Adrenal gland (tissue), 5 donors: Measurements from ENCODE around the gene CHTOP.

Source experiments
- POLR2A ChIP-seq, 2 donors: fragments of 450-650 bp; IDR thresholded peaks; one replicate each; pipeline ENCODE4 v1.6.1; 2017; ENCODE audit warnings: antibody characterized with exemption in 2 of 2, mild to moderate bottlenecking in 2 of 2, moderate library complexity in 1 of 2
- TF ChIP-seq, protein P1 (sequence below), 6 experiments: fragments of 450-650 bp in 4 of 6; fragments of 200-600 bp in 2 of 6; sonication (generic) in 1 of 6; IDR thresholded peaks; 1 replicate in 5 of 6; 2 replicates in 1 of 6; pipeline versions ENCODE4 v1.5.1 to v1.8.0; 2016 to 2021; ENCODE audit warnings: antibody characterized with exemption in 6 of 6, mild to moderate bottlenecking in 2 of 6, moderate library complexity in 1 of 6
- donor health status: DM: no; HTN: no; CAD: no.

- TF ChIP-seq, protein P1, sequence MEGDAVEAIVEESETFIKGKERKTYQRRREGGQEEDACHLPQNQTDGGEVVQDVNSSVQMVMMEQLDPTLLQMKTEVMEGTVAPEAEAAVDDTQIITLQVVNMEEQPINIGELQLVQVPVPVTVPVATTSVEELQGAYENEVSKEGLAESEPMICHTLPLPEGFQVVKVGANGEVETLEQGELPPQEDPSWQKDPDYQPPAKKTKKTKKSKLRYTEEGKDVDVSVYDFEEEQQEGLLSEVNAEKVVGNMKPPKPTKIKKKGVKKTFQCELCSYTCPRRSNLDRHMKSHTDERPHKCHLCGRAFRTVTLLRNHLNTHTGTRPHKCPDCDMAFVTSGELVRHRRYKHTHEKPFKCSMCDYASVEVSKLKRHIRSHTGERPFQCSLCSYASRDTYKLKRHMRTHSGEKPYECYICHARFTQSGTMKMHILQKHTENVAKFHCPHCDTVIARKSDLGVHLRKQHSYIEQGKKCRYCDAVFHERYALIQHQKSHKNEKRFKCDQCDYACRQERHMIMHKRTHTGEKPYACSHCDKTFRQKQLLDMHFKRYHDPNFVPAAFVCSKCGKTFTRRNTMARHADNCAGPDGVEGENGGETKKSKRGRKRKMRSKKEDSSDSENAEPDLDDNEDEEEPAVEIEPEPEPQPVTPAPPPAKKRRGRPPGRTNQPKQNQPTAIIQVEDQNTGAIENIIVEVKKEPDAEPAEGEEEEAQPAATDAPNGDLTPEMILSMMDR (IDR thresholded peaks at IDR 0.05), result no peak
- TF ChIP-seq POLR2A (IDR thresholded peaks at IDR 0.05), result no peak
These were observed 35.3 kb upstream of the CHTOP start for GRCh38 chr1:153598309-153599172.
